ENCODE measurements around the gene FSHR. TPM values are rescaled to one million over a fixed set of nuclear protein-coding genes. Genes with fewer than 3 reads are reported as not detected.

FSHR gene
- total RNA-seq, 1 experiment from 2014 or later = not detected

GRCh38 chr2:48915884-48916283 is 238.4 kb downstream of the FSHR start:
- Histone ChIP-seq H3K27me3 (ENCODE audit: low read length) (no peaks in the 10 kb centered on the region), H3K4me1 (ENCODE audit: insufficient read depth, low read length) (no peaks in the 10 kb centered on the region), H4K20me1 (ENCODE audit: low read length) (no peaks in the 10 kb centered on the region), H3K9me2 (replicated peaks; ENCODE audit: low read length) (no peaks in the 10 kb centered on the region), H3K36me3 (ENCODE audit: low read depth, low read length) (no peaks in the 10 kb centered on the region), H3K9me3 (ENCODE audit: low read length) (no peaks in the 10 kb centered on the region), H3K27ac (ENCODE audit: low read length) (no peak overlapping the region), H3F3A (ENCODE audit: low read length, unreplicated experiment) (no peaks in the 10 kb centered on the region), H3K79me2 (ENCODE audit: low read length) (no peaks in the 10 kb centered on the region), H3K4me3 (ENCODE audit: low read length) (no peak overlapping the region), H3K9ac (ENCODE audit: low read length) (no peak overlapping the region), H3K4me2 (ENCODE audit: low read length) (no peak overlapping the region), H2AFZ (ENCODE audit: low read length) (no peak overlapping the region)
- intact Hi-C loops (cut with micrococcal nuclease) = no loop called here
- ATAC-seq = no peak
- ChIA-PET CTCF (no interaction called here), POLR2A (ENCODE audit: unreplicated experiment) (no interaction called here)
- TF ChIP-seq CTCF (conservative IDR thresholded peaks at IDR 0.05; ENCODE audit: low read depth, low read length) = no peak
- no peak for TF ChIP-seq EZH2 (IDR thresholded peaks at IDR 0.05; ENCODE audit: low read length, unreplicated experiment)
- no peak for DNase-seq
- no TSS peak for BruUV-seq (replicated peaks)

GRCh38 chr2:48915227-48915626 is 239.1 kb downstream of the FSHR start:
- CTCF ChIA-PET = no interaction called here

More at GRCh38 chr2:48915227-48915626, 239.1 kb downstream of the FSHR start:
- H3K9me2 ChIP-seq (replicated peaks; ENCODE audit: low read length) = no peaks in the 10 kb centered on the region
- no peak overlapping the region for H3K27ac ChIP-seq (ENCODE audit: low read length)
- no peaks in the 10 kb centered on the region for H3K9me3 ChIP-seq (ENCODE audit: low read length)
- H4K20me1 ChIP-seq (ENCODE audit: low read length) = no peaks in the 10 kb centered on the region
- BruUV-seq (replicated peaks) = no TSS peak
- DNase-seq = no peak
- H3K9ac ChIP-seq (ENCODE audit: low read length) = no peak overlapping the region
- no peaks in the 10 kb centered on the region for H3K36me3 ChIP-seq (ENCODE audit: low read depth, low read length)
- intact Hi-C loops (cut with micrococcal nuclease) = no loop called here
- H3K4me1 ChIP-seq (ENCODE audit: insufficient read depth, low read length) = no peaks in the 10 kb centered on the region
- TF ChIP-seq EZH2 (IDR thresholded peaks at IDR 0.05; ENCODE audit: low read length, unreplicated experiment) (no peak), EZH2phosphoT487 (IDR thresholded peaks at IDR 0.05; ENCODE audit: borderline replicate concordance, low read length) (no peak), CTCF (conservative IDR thresholded peaks at IDR 0.05; ENCODE audit: low read depth, low read length) (no peak)
- no peak for ATAC-seq
- POLR2A ChIA-PET (ENCODE audit: unreplicated experiment) = no interaction called here
- H3K4me3 ChIP-seq (ENCODE audit: low read length) = no peak overlapping the region
- H3K4me2 ChIP-seq (ENCODE audit: low read length) = no peak overlapping the region
- no peaks in the 10 kb centered on the region for H3F3A ChIP-seq (ENCODE audit: low read length, unreplicated experiment)
- no peak overlapping the region for H2AFZ ChIP-seq (ENCODE audit: low read length)
- H3K79me2 ChIP-seq (ENCODE audit: low read length) = no peaks in the 10 kb centered on the region
- H3K27me3 ChIP-seq (ENCODE audit: low read length) = no peaks in the 10 kb centered on the region

Measured in PC-3 (cell line).